ENCODE measurements around the gene RAI1.

The RAI1 gene

DNA sequence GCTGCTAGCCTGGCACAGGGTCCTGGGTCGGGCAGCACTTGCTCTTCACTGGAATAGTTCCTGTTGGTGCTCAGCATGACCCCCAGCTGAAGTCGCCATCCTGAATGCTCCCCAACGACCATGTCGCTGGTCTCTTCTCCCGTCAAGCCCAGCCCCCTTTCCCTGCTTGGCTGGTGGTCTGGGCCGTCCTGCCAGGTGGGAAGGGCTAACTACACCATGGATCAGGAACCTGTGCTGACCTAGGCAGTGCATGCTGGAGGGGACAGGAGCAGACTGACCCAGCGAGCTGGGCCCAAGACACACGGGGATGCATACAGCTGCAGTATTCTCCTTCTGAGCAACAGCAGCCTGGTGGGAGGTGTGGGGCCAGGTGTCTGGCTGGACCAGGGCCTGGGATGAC lies 164.7 kb downstream of the RAI1 start:
- no peak for DNase-seq (ENCODE audit: low read depth, low spot score)

DNA sequence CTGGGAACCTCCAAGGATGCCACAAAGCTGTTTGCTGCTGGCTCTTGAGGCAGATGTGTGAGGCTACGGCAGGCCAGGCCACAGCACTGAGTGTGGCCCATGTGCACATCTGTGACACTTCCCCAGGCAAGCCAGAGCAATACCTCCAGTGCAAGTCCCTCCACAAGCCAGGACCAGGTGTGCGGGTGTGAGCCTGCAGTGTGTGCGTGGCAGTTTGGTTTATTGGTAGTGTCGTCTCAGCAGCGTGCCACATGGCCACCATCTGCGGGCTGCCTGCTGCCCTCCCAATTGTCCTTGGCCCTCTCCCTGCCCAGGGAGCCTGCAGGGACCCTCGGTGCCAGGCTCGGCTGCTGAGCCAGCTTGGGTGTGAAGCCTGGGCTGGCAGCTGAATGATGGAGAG lies 165.4 kb downstream of the RAI1 start:
- no peak for DNase-seq (ENCODE audit: low read depth, low spot score)

DNA sequence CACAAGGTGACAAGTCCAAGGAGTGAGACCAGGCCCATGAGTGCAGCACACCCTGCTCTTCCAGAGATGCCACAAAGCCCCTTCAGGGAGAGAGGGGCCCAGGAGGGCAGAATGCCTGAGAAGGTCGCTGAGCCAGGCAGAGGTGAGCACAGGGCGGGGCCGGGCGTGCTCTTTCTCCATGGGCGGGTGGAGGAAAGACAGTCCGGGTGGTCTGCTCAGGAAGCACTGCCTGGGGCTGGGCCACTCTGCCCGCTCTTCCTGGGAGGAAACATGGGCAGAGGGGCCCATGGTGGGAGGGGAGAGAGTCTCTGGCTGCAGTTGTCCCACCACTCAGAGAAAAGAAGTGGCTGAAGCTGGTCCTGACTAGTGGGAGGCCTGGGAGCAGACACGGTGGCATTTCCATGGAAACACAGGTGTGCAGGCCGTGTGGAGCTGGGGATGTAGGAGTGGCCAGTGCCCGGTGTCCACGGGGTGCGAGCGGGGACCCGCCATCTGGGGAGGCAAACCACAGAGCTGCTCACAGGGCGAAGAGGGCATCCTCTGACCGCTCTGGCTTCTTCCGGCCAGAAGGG lies 165.9 kb downstream of the RAI1 start:
- DNase-seq (ENCODE audit: low read depth, low spot score), result no peak

DNA sequence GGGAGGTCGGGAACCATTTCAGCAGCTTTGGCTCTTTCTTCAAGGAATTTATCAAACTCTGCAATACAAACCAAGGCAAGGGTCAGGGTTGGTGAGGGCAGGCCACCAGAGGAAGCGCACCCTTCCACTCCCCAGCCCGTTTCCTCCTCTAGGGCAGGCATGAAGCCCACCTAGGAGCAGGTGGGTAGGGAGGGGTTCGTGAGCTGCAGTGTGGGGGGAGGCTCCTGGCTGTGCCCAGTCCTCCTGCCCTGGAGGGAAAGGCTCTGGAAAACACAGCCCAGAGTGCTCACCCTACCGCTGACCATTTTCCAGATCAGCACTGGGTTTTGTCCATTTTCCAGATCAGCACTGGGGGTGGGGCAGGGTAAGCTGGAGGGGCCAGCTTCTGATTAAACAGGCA lies 166.5 kb downstream of the RAI1 start:
- no peak for DNase-seq (ENCODE audit: low read depth, low spot score)

DNA sequence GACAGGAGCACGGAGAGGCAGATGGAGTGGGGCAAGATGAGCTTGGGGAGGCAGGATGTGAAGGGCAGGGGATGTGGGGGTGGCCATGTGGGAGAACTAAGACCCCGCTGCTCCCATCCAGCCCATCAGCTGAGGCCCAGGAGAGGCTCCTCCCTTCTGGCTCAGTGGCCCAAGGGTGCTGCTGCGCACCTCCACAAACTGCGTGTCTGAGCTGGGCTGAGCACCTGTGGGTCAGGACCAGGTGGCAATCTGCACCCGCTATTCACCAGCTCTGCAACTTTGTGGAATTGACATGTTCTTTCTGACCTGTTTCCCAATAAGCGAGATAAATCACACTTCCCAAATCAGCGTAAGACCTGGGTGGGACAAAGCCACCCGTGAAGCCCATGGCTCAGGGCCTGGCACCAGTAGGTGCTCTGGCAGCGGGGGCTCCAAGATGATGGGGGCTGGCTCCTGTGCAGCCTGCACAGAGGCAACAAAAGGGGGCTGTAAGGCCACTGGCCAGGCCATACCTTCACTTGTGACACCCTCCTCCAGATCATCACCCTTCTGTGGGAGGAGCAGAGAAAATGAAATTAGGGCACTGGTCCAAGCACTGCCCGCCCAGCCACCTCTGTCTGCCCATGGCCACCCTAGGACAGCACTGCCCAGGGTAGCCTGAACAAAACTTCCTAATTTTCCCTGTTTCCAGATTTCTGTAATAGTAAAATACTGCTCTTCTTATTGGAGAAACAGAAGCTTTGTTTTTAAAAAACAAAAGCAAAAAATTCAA lies 167.2 kb downstream of the RAI1 start:
- DNase-seq (ENCODE audit: low read depth, low spot score), result no peak

DNA sequence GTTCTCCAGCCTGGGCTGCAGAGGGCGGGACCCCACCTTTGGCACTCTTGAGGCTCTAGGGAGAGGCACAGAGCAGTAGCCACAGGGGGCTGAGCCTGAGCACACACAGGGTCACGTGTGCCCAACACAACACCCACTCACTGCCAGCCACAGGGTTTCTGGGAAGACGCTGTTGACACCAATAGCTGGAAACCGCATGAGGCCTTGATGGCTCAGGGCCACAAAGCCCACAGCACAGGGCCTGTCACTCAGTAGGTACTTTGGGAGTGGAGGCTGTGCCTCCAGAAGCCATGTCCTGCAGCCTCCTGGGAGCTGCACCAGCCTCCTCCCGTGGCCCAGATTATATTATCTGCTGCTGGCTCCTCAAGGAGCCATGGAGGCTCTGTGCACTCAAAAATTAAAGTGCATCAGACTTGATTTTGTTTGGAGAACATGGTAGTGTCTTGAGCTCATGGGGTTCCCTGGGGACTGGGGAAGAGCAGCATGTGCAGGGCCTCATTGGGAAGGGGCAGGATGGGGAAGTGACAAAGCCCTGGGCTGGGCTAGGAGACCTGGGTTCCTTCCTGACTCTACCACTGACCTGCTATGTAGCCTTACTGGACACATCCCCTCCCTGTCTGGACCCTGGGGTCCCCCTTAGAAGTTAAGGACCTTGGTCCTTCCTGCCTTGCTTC lies 168.0 kb downstream of the RAI1 start:
- DNase-seq (ENCODE audit: low read depth, low spot score), result no peak

DNA sequence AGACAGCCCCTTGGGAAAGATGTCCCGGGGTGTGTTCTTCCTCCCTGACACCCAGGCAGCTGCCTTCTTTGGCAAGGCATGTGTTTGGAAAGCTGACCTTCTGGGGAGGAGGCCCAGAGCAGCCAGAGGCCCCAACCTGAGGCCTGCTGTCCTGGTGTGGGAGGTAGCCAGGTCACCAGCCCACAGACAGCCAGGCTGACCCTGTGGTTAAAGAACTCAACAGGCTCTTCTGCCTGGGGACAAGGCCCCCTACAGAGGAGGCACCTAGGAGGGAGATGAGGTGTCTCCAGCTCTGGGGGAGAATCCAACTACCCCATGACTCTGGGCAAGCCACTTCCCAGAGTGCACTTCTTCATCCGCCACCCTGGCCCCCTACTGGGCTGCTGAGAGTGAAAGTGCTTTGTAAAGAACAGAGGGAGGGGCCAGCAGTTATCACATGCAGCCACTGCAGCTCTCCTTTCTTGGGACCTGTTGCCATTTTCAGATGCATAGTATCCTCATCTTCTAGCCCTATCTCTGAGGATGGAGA lies 168.7 kb downstream of the RAI1 start:
- no peak for DNase-seq (ENCODE audit: low read depth, low spot score)

DNA sequence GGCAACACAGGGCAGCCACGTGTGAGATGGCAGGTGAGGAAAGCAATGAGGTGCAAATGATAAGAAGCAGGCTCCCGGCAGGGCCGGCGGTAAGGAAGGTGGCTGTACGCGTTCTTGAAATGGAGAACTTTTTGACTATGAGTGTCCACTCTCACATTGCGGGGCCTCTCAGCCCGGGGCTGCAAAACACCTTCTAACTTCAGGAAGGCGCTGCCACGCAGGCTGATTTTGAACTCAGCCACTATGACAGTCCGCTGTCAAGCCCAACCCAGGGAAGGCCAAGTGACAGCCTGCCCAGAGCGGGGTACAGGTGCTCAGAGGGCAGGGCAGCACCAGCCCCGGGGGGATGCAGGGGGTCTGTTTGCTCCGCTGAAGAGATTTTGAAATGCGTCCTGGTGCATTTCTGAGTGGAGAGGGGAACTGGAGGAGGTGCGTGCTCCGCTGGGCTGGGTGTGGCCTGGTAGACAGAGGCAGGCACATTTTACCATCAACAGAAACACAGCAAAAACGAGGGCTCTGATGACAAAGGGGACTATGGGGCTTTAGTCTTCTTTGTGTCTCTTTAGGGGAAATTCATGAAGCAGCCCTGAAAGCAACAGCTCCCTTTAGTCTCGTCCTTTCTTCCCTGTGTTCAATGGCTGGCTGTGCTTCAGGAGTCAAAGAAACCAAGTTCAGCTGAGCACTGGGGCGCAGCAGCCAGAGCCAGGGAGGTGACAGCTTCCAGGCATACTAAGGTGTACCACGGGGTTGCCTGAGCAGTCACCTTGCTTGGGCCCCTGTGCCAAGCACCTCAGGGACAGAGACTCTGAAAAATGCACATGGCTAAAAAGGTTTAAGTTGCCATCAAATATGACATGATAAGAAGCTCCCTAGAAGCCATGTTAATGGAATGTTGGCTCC lies 170.1 kb downstream of the RAI1 start:
- DNase-seq (ENCODE audit: low read depth, low spot score), result no peak

DNA sequence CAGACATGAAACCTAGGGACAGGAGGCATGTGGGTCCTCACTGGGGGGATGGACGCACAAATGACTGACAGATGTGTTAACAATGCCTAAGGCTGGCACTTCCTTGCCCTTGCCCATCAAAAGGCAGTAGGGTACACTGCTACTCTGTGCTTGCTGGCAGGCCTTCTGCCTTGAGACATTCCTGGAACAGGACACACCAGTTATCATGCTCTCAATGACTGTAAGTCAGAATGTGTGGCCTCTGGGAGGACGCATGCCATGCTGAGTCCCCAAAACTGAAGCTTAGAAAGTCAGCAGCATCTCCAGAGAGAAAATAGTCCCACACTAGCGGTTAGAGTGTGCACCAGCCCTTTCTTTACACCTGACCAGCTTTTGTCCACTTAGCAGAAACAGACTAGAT lies 171.7 kb downstream of the RAI1 start:
- no peak for DNase-seq (ENCODE audit: low read depth, low spot score)

DNA sequence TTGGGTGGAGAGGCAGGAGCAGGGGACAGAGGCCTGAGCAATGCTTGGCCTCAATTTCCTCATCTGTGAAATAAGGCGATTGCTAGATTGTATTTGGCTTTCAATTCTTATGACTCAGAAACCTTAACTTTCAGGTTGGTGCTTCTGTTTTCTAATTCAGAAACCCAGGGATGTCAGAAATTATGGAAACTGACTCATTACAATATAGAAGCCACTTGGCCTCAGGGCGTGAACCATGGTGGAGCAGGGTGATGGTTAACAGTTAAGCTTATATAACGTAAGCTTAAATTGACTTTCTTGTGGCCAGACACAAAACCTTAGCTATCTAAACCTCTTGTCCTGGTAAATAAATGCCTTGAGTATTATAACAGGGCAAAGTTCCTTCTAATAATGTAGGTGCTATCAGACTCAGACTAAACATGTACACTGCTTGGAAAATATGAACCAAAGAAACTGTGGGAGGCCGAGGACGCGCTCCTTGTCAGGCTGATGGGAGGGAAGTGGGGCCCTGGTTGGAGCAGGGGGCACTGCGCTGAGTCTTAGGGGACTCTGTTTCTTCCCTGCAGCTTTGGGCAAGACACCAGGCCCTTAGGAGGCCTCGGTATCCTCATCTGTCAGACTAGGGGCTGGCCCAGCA lies 172.7 kb downstream of the RAI1 start:
- no peak for DNase-seq (ENCODE audit: low read depth, low spot score)

DNA sequence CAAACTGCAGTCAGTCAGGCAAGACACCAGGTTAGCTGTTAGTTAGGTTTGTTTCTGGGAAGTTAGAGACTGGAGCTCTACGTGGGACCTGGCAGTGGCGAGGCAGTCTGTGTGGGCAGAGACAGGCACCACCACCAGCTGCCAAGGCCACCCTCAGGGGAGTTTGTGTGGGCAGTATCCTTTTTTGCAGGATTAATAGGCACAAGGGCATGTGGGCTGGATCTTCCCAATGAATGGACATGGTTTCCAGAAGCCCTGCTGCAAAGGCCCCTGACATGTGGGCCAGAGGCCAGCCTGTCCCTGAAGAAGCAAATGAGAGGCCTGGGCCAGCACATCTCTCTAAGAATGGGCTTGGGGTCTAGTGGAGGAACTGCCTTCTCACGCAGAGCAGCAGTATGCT lies 174.7 kb downstream of the RAI1 start:
- DNase-seq (ENCODE audit: low read depth, low spot score), result no peak

DNA sequence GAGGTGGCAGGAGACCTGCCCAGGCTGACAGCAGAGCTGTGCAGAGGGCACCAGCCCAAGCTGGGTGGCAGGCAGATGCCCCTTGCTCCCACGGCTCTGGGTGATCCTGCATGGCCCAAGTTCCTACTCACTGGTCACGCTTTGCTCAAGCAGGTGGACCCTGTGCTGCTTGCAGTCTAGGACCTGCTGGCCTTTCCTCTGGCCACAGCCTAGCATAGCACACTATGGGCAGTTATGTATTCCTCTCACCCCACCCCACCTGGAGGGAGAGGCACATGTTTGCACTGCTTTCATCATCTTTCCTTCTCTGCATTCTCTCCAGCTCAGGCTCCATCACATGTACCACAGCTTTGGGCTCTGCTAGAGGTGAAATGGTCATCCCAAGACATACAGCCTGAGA lies 175.1 kb downstream of the RAI1 start:
- no peak for DNase-seq (ENCODE audit: low read depth, low spot score)

DNA sequence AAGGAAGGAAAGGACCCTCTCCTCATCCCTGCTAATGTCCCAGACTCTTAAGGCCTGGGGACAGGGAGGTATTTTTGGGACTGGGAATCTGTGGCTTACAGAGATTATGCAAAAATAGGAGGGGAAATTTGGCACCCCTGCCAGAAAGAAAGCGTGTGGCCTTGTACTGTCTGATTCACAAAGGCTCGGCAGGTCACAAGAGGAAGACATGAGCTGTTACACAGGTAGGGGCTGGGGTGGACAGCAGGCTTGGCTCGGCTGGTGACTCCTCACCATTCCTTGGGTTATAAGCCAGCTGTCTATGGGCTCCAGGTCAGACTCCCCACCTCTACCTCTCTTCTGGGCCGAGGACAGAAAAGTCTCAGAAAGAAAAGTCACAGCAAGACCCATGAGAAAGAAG lies 176.2 kb downstream of the RAI1 start:
- no peak for DNase-seq (ENCODE audit: low read depth, low spot score)

DNA sequence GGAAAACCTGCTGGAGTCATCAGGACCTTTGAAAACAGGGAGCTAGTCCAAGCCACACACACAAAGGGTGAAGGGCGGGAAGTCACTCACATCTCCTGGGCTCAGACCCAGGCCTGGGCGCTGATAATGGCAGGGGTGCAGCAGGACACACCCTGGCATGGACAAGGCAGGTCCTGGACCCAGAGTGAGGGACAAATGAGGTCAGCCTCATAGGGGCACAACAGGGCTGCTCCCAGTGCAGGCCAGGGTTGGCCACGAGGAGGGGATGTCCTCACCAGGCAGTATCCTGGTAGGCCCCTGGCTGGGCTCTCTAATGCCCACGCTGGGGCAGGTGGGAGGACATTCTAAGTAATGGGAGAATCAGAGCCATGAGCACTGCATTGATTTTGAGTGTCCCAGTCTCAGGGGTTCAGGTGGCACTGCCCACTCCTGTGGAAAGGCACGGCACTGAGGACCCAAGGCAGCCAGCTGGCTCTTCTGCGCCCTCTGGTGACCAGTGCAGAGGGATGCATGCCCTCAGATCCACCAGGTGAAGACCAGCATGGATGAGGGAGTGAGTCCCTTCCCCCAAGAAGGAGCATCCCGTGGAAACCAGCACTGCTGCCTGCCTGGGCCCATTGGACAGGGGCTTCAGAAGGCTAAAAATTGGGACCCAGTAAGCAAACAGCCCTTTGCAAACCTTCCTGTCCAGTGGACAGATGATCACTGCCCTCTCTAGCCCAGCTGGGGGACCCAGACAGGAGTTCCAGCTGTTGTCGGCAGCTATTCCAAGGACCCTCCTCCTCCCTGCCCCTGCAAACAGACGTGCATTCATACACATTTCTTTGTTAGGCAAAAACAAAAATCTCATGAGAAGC lies 178.9 kb downstream of the RAI1 start:
- no peak for DNase-seq (ENCODE audit: low read depth, low spot score)

DNA sequence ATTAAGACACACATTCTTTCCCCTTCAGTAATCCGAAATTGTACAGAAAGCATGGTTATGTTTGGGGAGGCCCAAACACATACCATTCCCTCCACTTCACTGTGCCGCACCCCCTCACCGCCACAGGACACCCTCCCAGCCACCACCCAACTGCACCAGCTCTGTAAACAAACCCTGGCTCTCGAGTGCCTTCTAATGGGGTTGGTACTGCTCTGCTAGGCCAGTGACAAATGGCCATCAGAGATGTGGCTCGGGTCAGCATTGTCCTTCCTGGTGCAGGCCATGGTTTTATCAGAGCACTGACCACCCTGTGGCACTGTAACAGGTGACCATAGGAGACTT lies 179.5 kb downstream of the RAI1 start:
- DNase-seq (ENCODE audit: low read depth, low spot score), result no peak

All from iPS DF 19.7 (cell line).